ENCODE measurements around the gene CORIN.

The CORIN gene, protein sequence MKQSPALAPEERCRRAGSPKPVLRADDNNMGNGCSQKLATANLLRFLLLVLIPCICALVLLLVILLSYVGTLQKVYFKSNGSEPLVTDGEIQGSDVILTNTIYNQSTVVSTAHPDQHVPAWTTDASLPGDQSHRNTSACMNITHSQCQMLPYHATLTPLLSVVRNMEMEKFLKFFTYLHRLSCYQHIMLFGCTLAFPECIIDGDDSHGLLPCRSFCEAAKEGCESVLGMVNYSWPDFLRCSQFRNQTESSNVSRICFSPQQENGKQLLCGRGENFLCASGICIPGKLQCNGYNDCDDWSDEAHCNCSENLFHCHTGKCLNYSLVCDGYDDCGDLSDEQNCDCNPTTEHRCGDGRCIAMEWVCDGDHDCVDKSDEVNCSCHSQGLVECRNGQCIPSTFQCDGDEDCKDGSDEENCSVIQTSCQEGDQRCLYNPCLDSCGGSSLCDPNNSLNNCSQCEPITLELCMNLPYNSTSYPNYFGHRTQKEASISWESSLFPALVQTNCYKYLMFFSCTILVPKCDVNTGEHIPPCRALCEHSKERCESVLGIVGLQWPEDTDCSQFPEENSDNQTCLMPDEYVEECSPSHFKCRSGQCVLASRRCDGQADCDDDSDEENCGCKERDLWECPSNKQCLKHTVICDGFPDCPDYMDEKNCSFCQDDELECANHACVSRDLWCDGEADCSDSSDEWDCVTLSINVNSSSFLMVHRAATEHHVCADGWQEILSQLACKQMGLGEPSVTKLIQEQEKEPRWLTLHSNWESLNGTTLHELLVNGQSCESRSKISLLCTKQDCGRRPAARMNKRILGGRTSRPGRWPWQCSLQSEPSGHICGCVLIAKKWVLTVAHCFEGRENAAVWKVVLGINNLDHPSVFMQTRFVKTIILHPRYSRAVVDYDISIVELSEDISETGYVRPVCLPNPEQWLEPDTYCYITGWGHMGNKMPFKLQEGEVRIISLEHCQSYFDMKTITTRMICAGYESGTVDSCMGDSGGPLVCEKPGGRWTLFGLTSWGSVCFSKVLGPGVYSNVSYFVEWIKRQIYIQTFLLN

DNA sequence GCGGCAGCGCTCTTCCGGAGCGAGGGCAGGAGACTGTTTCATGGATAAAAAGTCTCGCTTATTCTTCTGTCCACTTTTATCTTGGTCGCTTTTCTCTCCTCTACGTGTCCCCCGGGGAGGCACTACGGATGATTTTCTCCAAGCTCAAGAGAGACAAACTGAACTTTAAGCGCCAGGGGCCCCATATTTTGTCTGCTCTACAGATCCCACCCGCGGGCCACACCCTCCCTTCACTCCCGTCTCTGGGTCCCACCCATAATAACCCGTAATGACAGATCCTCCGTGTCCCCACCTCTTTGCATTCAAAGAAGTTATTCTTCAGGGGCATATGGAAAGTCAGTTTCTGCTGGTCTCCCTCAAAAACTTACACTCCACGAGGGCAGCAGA is at the start of gene CORIN:
TSS of gene CORIN (minus strand) at position 160 of the 387 bp plus-strand sequence. CDS start at position 42, 118 bp downstream.
- H3K4me1 ChIP-seq (ENCODE audit: control insufficient read depth, insufficient read depth, low read length) = peaks cover 21% of the 10 kb centered on the region
- H3K9ac ChIP-seq (ENCODE audit: low read depth, low read length) = peak within 1 kb of the TSS; percentile 53; the same call in 1 of the 2 replicates
- no peaks in the 10 kb centered on the region for H3K9me3 ChIP-seq (ENCODE audit: control insufficient read depth, insufficient read depth, low read length)
- peaks cover 3% of the 10 kb centered on the region; the same call in 1 of the 2 replicates for H3K36me3 ChIP-seq (ENCODE audit: control insufficient read depth, insufficient read depth, low read length)
- H3K4me3 ChIP-seq (ENCODE audit: low read depth, low read length) = peak within 1 kb of the TSS; percentile 87
- H3K27ac ChIP-seq (ENCODE audit: low read depth, low read length) = no peak within 1 kb of the TSS
- H3K27me3 ChIP-seq (ENCODE audit: control insufficient read depth, insufficient read depth, low read length) = peaks cover 24% of the 10 kb centered on the region

DNA sequence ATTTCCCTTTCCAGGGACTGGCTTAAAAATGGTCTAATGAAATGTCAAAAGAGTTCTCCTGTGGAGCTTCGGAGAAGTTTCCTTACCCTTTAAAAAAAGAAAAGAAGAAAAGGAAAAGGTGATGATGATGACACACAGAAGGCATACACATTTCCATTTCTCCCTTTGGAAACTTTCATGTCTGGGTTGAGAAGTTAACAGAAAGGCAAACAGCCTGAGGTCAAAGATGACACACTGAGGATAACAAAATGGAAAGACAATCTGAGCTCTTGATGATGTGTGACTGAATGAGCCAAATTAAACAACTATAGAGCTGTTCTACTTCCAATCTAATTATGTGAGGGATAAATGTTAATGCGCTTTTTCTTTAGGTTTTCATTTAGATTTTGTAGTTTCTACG is 44.4 kb upstream of the CORIN start:
- H3K36me3 ChIP-seq (ENCODE audit: control insufficient read depth, insufficient read depth, low read length) = peaks cover 99% of the 10 kb centered on the region
- H3K27me3 ChIP-seq (ENCODE audit: control insufficient read depth, insufficient read depth, low read length) = no peaks in the 10 kb centered on the region
- no peak overlapping the region for H3K27ac ChIP-seq (ENCODE audit: low read depth, low read length)
- no peak overlapping the region for H3K9ac ChIP-seq (ENCODE audit: low read depth, low read length)
- H3K9me3 ChIP-seq (ENCODE audit: control insufficient read depth, insufficient read depth, low read length) = no peaks in the 10 kb centered on the region
- H3K4me1 ChIP-seq (ENCODE audit: control insufficient read depth, insufficient read depth, low read length) = no peaks in the 10 kb centered on the region
- no peak overlapping the region for H3K4me3 ChIP-seq (ENCODE audit: low read depth, low read length)

DNA sequence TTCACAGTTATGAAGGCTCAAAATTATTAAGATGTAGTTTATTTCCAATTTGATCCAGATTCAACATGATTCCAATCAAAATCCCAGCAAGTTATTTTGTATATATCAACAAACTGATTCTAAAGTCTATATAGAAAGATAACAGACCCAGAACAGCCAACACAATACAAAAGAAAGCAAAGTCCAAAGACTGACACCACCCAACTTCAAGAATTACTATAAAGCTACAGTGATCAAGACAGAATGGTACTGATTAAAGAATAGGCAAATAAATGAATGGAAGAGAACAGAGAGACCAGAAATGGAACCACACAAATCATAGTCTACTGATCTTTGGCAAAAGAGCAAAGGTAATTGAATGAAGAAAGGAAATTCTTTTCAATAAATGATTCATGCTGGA is 41.6 kb upstream of the CORIN start:
- Histone ChIP-seq H3K9me3 (ENCODE audit: control insufficient read depth, insufficient read depth, low read length) (no peaks in the 10 kb centered on the region), H3K27ac (ENCODE audit: low read depth, low read length) (no peak overlapping the region), H3K4me1 (ENCODE audit: control insufficient read depth, insufficient read depth, low read length) (no peaks in the 10 kb centered on the region), H3K4me3 (ENCODE audit: low read depth, low read length) (no peak overlapping the region), H3K9ac (ENCODE audit: low read depth, low read length) (no peak overlapping the region), H3K27me3 (ENCODE audit: control insufficient read depth, insufficient read depth, low read length) (no peaks in the 10 kb centered on the region), H3K36me3 (ENCODE audit: control insufficient read depth, insufficient read depth, low read length) (peaks cover 100% of the 10 kb centered on the region)

DNA sequence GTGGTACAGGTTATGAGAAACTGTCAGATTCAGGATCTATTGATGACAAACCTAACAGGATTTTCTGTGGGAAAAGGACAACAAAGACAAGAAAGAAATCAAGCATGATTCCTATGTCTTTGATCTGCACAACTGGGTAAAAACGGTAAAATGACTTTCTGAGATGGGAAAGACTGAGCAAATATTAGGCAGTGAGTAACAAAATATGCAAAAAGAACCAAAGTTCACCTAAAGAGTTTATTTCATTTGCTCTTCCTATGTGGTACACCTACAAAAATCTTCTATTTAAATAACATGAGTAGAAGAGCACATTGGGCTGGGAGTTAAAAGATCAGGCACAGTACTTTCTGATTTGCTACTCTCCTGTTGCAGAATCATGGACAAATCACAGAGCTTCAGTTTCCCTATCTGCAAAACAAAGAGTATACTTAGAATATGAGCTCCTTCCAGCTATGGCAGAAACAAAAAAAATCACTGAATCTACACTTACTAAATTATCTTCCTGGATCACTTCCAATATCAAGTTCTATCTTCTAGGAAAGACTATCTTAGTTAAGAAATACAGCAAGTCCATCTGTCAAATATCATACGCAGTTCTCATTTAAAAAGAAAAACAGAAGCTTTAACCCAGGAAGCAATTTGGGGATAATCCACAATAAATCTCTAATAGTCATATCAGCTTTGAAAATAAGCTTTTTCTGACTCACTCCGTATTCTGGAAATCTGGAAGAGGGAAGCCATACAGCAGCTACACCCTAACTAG is 39.1 kb upstream of the CORIN start:
- no peak overlapping the region for H3K27ac ChIP-seq (ENCODE audit: low read depth, low read length)
- no peaks in the 10 kb centered on the region for H3K4me1 ChIP-seq (ENCODE audit: control insufficient read depth, insufficient read depth, low read length)
- H3K36me3 ChIP-seq (ENCODE audit: control insufficient read depth, insufficient read depth, low read length) = peaks cover 97% of the 10 kb centered on the region

DNA sequence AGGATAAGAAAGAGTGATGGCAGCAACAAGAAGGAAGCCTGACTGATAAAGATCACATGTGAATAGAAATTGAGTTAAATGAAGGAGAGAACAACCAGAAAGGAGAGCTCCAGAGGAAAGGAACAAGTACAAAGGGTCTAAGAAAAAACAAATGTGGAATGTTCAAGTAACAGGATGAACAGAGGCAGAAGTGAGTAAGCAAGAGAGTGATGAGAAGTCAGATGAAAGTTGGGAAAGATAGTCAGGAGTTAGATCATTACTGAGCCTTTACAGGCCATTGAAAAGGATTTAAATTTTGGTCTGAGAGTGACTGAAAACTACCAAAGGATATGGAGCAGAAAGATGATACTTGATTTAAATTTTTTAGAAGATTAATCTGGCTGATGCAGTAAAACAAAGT is 38.4 kb upstream of the CORIN start:
- Histone ChIP-seq H3K27me3 (ENCODE audit: control insufficient read depth, insufficient read depth, low read length) (no peaks in the 10 kb centered on the region), H3K4me1 (ENCODE audit: control insufficient read depth, insufficient read depth, low read length) (no peaks in the 10 kb centered on the region), H3K27ac (ENCODE audit: low read depth, low read length) (no peak overlapping the region), H3K9me3 (ENCODE audit: control insufficient read depth, insufficient read depth, low read length) (peaks cover 4% of the 10 kb centered on the region; the same call in 1 of the 2 replicates), H3K36me3 (ENCODE audit: control insufficient read depth, insufficient read depth, low read length) (peaks cover 97% of the 10 kb centered on the region), H3K4me3 (ENCODE audit: low read depth, low read length) (no peak overlapping the region), H3K9ac (ENCODE audit: low read depth, low read length) (no peak overlapping the region)

More for the DNA sequence above, 39.1 kb upstream of the CORIN start:
- H3K9ac ChIP-seq (ENCODE audit: low read depth, low read length) = no peak overlapping the region
- peaks cover 4% of the 10 kb centered on the region; the same call in 1 of the 2 replicates for H3K9me3 ChIP-seq (ENCODE audit: control insufficient read depth, insufficient read depth, low read length)
- no peaks in the 10 kb centered on the region for H3K27me3 ChIP-seq (ENCODE audit: control insufficient read depth, insufficient read depth, low read length)
- no peak overlapping the region for H3K4me3 ChIP-seq (ENCODE audit: low read depth, low read length)

DNA sequence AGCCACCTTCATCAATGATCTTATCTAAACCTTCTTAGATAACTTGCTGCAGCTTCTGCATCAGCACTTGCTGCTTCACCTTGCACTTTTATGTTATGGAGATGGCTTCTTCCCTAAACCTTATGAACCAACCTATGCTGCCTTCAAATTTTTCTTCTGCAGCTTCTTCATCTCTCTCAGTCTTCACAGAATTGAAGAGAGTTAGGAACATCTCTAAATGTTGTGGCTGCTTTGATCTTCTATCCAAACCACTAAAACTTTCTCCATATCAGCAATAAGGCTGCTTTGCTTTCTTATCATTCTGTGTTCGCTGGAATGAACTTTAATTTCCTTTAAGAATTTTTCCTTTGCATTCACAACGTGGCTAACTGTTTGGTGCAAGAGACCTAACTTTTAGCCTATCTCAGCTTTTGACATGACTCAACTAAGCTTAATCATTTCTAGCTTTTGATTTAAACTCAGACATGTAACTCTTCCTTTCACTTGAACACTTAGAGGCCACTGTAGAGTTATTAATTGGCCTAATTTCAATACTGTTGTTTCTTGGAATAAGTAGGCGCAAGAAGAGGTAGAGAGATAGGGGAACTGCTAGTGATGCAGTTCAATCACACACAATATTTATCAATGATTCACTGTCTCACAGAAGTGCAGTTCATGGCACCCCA is 36.1 kb upstream of the CORIN start:
- no peak overlapping the region for H3K4me3 ChIP-seq (ENCODE audit: low read depth, low read length)
- H3K36me3 ChIP-seq (ENCODE audit: control insufficient read depth, insufficient read depth, low read length) = peaks cover 82% of the 10 kb centered on the region
- H3K4me1 ChIP-seq (ENCODE audit: control insufficient read depth, insufficient read depth, low read length) = no peaks in the 10 kb centered on the region
- H3K9me3 ChIP-seq (ENCODE audit: control insufficient read depth, insufficient read depth, low read length) = peaks cover 4% of the 10 kb centered on the region; the same call in 1 of the 2 replicates
- H3K27ac ChIP-seq (ENCODE audit: low read depth, low read length) = no peak overlapping the region
- no peak overlapping the region for H3K9ac ChIP-seq (ENCODE audit: low read depth, low read length)
- no peaks in the 10 kb centered on the region for H3K27me3 ChIP-seq (ENCODE audit: control insufficient read depth, insufficient read depth, low read length)

DNA sequence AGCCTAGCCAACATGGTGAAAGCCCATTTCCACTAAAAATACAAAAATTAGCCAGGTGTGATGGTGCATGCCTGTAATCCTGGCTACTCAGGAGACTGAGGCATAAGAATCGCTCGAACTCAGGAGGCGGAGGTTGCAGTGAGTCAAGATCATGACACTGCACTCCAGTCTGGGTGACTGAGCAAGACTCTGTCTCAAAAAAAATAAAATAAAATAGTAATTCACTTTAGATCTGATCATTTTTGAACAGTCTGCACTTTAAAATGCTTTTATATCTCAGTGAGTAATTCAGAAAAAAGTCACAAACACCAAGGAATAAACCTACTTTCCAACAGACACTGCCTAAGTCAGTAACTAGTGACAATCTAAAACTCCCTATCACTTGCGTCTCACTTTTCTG is 25.6 kb upstream of the CORIN start:
- no peak overlapping the region for H3K27ac ChIP-seq (ENCODE audit: low read depth, low read length)
- H3K4me3 ChIP-seq (ENCODE audit: low read depth, low read length) = no peak overlapping the region
- no peak overlapping the region for H3K9ac ChIP-seq (ENCODE audit: low read depth, low read length)
- peaks cover 34% of the 10 kb centered on the region for H3K36me3 ChIP-seq (ENCODE audit: control insufficient read depth, insufficient read depth, low read length)
- no peaks in the 10 kb centered on the region for H3K9me3 ChIP-seq (ENCODE audit: control insufficient read depth, insufficient read depth, low read length)
- H3K4me1 ChIP-seq (ENCODE audit: control insufficient read depth, insufficient read depth, low read length) = no peaks in the 10 kb centered on the region
- H3K27me3 ChIP-seq (ENCODE audit: control insufficient read depth, insufficient read depth, low read length) = no peaks in the 10 kb centered on the region

DNA sequence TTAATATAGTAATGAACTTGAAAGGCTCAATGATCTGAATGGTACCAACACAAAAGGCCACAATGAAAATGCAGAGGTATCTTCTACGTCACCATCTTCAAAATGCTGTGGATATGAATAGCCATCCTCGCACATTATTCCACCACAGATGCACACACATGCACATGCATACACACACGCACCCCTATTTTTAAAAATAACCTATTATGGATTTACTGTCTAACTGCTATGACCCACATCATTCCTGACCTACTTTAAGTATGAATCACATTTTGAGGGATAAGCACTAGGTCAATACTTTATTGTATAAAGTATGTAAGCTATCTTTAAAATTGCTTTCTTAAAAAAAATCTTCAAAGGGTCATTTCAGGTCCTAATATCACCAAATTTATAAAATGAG is 24.4 kb upstream of the CORIN start:
- H3K9ac ChIP-seq (ENCODE audit: low read depth, low read length) = no peak overlapping the region
- peaks cover 30% of the 10 kb centered on the region for H3K36me3 ChIP-seq (ENCODE audit: control insufficient read depth, insufficient read depth, low read length)
- no peak overlapping the region for H3K27ac ChIP-seq (ENCODE audit: low read depth, low read length)
- no peaks in the 10 kb centered on the region for H3K4me1 ChIP-seq (ENCODE audit: control insufficient read depth, insufficient read depth, low read length)
- no peaks in the 10 kb centered on the region for H3K27me3 ChIP-seq (ENCODE audit: control insufficient read depth, insufficient read depth, low read length)
- H3K4me3 ChIP-seq (ENCODE audit: low read depth, low read length) = no peak overlapping the region
- no peaks in the 10 kb centered on the region for H3K9me3 ChIP-seq (ENCODE audit: control insufficient read depth, insufficient read depth, low read length)

DNA sequence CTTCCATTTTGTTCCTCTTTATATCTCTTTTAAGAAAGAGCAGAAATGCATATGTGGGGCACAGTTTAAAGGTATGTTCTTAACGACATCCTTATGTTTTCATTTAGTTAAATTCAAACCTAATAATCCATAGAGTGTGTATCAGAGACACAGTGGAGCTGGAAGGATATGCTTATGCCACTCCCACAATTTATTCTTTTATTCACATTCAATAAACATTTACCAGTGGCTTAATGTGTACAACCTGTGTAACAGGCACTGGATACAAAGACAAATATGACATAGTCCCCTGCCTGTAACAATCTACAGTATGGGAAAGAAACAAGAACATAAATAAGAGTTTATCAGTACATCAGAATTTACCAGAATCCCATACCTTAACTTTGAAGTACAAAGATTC is 22.4 kb upstream of the CORIN start:
- no peak overlapping the region for H3K4me3 ChIP-seq (ENCODE audit: low read depth, low read length)
- H3K36me3 ChIP-seq (ENCODE audit: control insufficient read depth, insufficient read depth, low read length) = peaks cover 24% of the 10 kb centered on the region
- H3K9ac ChIP-seq (ENCODE audit: low read depth, low read length) = no peak overlapping the region
- no peaks in the 10 kb centered on the region for H3K9me3 ChIP-seq (ENCODE audit: control insufficient read depth, insufficient read depth, low read length)
- H3K27ac ChIP-seq (ENCODE audit: low read depth, low read length) = no peak overlapping the region
- no peaks in the 10 kb centered on the region for H3K27me3 ChIP-seq (ENCODE audit: control insufficient read depth, insufficient read depth, low read length)
- no peaks in the 10 kb centered on the region for H3K4me1 ChIP-seq (ENCODE audit: control insufficient read depth, insufficient read depth, low read length)

DNA sequence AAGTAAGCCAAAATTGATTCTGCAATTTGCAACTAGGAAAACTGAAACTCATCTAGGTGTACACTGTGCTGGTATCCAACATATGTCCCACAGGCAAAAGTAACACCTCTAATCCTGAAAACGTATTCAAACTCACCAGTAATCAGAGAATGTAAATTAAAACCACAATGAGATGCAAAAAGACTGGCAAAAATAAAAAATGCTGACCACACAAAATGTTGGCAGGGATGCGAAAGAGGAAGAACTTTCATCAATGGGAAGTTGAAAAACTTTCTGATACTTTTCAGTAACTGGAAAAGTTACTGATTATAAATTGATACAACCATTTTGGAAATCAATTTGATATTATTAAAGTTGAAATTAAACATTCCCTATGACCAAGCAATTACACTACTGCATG is 20.1 kb upstream of the CORIN start:
- Histone ChIP-seq H3K27ac (ENCODE audit: low read depth, low read length) (no peak overlapping the region), H3K4me1 (ENCODE audit: control insufficient read depth, insufficient read depth, low read length) (no peaks in the 10 kb centered on the region), H3K36me3 (ENCODE audit: control insufficient read depth, insufficient read depth, low read length) (peaks cover 34% of the 10 kb centered on the region), H3K4me3 (ENCODE audit: low read depth, low read length) (no peak overlapping the region), H3K9ac (ENCODE audit: low read depth, low read length) (no peak overlapping the region), H3K27me3 (ENCODE audit: control insufficient read depth, insufficient read depth, low read length) (no peaks in the 10 kb centered on the region), H3K9me3 (ENCODE audit: control insufficient read depth, insufficient read depth, low read length) (no peaks in the 10 kb centered on the region)

All from HUES48 (cell line).